ENCODE data around the gene TMEM266.

GRCh38 chr15:76192715-76193114 is 132.9 kb downstream of the TMEM266 start:
- TF ChIP-seq CTCF (IDR thresholded peaks at IDR 0.05; ENCODE audit: low read length) (no peak), EZH2 (optimal IDR thresholded peaks at IDR 0.05; ENCODE audit: low read depth, low read length) (no peak), EZH2phosphoT487 (IDR thresholded peaks at IDR 0.05; ENCODE audit: low read length) (no peak)

All from MM.1S (cell line).